GM18868 (cell line): Measurements from ENCODE around the gene RPS10.
"Not testable (repeated sequence)": the region's sequence is repeated elsewhere in the genome, so short reads cannot be mapped to it uniquely, and the experiment has no call there.

Experiments
- ATAC-seq: cut with Tn5 transposase; IDR thresholded peaks from one replicate; pipeline ENCODE4 v1.9.1; 2021; ENCODE audit warnings: mild to moderate bottlenecking, moderate library complexity; ENCODE audit not compliant: unreplicated experiment

RPS10 gene

GRCh38 chr6:34374069-34374468 lies 51.8 kb downstream of the RPS10 start:
- ATAC-seq = no peak

- ATAC-seq = no peak
Measured at GRCh38 chr6:34373511-34373910, 52.4 kb downstream of the RPS10 start.

- ATAC-seq = not testable (repeated sequence)
Measured at GRCh38 chr6:34371865-34372264, 54.0 kb downstream of the RPS10 start.

- ATAC-seq = no peak
Measured at GRCh38 chr6:34370361-34370760, 55.5 kb downstream of the RPS10 start.

GRCh38 chr6:34369385-34369784 lies 56.5 kb downstream of the RPS10 start:
- ATAC-seq = no peak
